CD4-positive, alpha-beta T cell treated with Interleukin-6 for 4 hours (primary cell): ENCODE results near the gene RBM48.
"Not testable (repeated sequence)": the region's sequence is repeated elsewhere in the genome, so short reads cannot be mapped to it uniquely, and the experiment has no call there.

Experiments
- DNase-seq: peaks from one replicate; pipeline ENCODE4 v3.0.0-alpha.2; 2020; ENCODE audit warnings: mixed read lengths

RBM48 gene

GRCh38 chr7:92528188-92528957 lies at the start of gene RBM48, which contains the start of gene PEX1:
TSS of gene RBM48 (plus strand) at chr7:92528795. CDS start at chr7:92528814, 19 bp downstream.
TSS of gene PEX1 (minus strand) at chr7:92528520. CDS start at chr7:92528435, 85 bp downstream.
- peak; percentile 98 for DNase-seq

- not testable (repeated sequence) for DNase-seq
Measured at GRCh38 chr7:92479146-92479545, 49.4 kb upstream of the RBM48 start.

GRCh38 chr7:92483624-92484023 lies 45.0 kb upstream of the RBM48 start:
- not testable (repeated sequence) for DNase-seq

GRCh38 chr7:92484226-92484625 lies 44.4 kb upstream of the RBM48 start:
- DNase-seq: not testable (repeated sequence)

- no peak for DNase-seq
Measured at GRCh38 chr7:92485267-92485892, 43.2 kb upstream of the RBM48 start.

GRCh38 chr7:92485974-92486373 lies 42.6 kb upstream of the RBM48 start:
- no peak for DNase-seq

- DNase-seq: no peak
Measured at GRCh38 chr7:92487804-92488203, 40.8 kb upstream of the RBM48 start.

- no peak for DNase-seq
Measured at GRCh38 chr7:92489634-92490033, 39.0 kb upstream of the RBM48 start.

GRCh38 chr7:92496876-92497275 lies 31.7 kb upstream of the RBM48 start:
- no peak for DNase-seq

GRCh38 chr7:92498557-92498956 lies 30.0 kb upstream of the RBM48 start:
- DNase-seq: no peak

- DNase-seq: no peak
Measured at GRCh38 chr7:92503767-92504166, 24.8 kb upstream of the RBM48 start.

- DNase-seq: no peak
Measured at GRCh38 chr7:92504563-92504962, 24.0 kb upstream of the RBM48 start.

GRCh38 chr7:92506363-92506762 lies 22.2 kb upstream of the RBM48 start:
- DNase-seq: no peak

- no peak for DNase-seq
Measured at GRCh38 chr7:92508946-92509345, 19.6 kb upstream of the RBM48 start.

GRCh38 chr7:92513167-92513902 lies 15.3 kb upstream of the RBM48 start:
- no peak for DNase-seq

- DNase-seq: no peak
Measured at GRCh38 chr7:92517631-92518030, 11.0 kb upstream of the RBM48 start.

- no peak for DNase-seq
Measured at GRCh38 chr7:92520024-92520423, 8.6 kb upstream of the RBM48 start.

GRCh38 chr7:92523110-92523509 lies 5.5 kb upstream of the RBM48 start:
- no peak for DNase-seq

GRCh38 chr7:92527300-92528187 lies 1.1 kb upstream of the RBM48 start:
- DNase-seq: peak; percentile 58

- DNase-seq: no peak
Measured at GRCh38 chr7:92528958-92529264, 316 bp downstream of the RBM48 start.

GRCh38 chr7:92534572-92534971 lies 6.0 kb downstream of the RBM48 start:
- DNase-seq: no peak

GRCh38 chr7:92543542-92543941 lies 14.9 kb downstream of the RBM48 start:
- DNase-seq: not testable (repeated sequence)

GRCh38 chr7:92545116-92545515 lies 16.5 kb downstream of the RBM48 start:
- not testable (repeated sequence) for DNase-seq
